Trophoblast cell (in vitro differentiated cells and primary cell): ENCODE results near the gene ARL17A.
"Not testable (repeated sequence)": the region's sequence is repeated elsewhere in the genome, so short reads cannot be mapped to it uniquely, and the experiment has no call there.

ENCODE experiments used
- DNase-seq, 2 donors: peaks; one replicate each; pipeline ENCODE4 v3.0.0-alpha.2; 2016
- H2AFZ ChIP-seq: 2 replicates; pipeline ENCODE4 v1.6.1; 2013; ENCODE audit warnings: low read length, moderate library complexity, mild to moderate bottlenecking; ENCODE audit not compliant: insufficient read depth, poor library complexity
- H2AK5ac ChIP-seq: 2 replicates; pipeline ENCODE4 v1.6.1; 2013; ENCODE audit warnings: mild to moderate bottlenecking, low read length
- H2BK120ac ChIP-seq: 2 replicates; pipeline ENCODE4 v1.6.1; 2013; ENCODE audit warnings: low read length, mild to moderate bottlenecking, moderate library complexity; ENCODE audit not compliant: insufficient read depth, poor library complexity
- H2BK12ac ChIP-seq: 2 replicates; pipeline ENCODE4 v1.6.1; 2013; ENCODE audit warnings: mild to moderate bottlenecking, low read length, moderate library complexity
- H2BK5ac ChIP-seq: 2 replicates; pipeline ENCODE4 v1.6.1; 2013; ENCODE audit warnings: low read length, low read depth, moderate library complexity, mild to moderate bottlenecking; ENCODE audit not compliant: poor library complexity
- H3K14ac ChIP-seq: 2 replicates; pipeline ENCODE4 v1.6.1; 2013; ENCODE audit warnings: mild to moderate bottlenecking, low read length
- H3K18ac ChIP-seq: 2 replicates; pipeline ENCODE4 v1.6.1; 2013; ENCODE audit warnings: mild to moderate bottlenecking, low read length
- H3K23ac ChIP-seq: 2 replicates; pipeline ENCODE4 v1.6.1; 2013; ENCODE audit warnings: low read length
- H3K27ac ChIP-seq: 2 replicates; pipeline ENCODE4 v1.5.1; 2013; ENCODE audit warnings: low read depth, mild to moderate bottlenecking, inconsistent platforms, low read length, moderate library complexity
- H3K27me3 ChIP-seq: 2 replicates; pipeline ENCODE4 v1.6.1; 2013; ENCODE audit warnings: inconsistent platforms, mild to moderate bottlenecking, low read length, moderate library complexity; ENCODE audit not compliant: insufficient read depth
- H3K36me3 ChIP-seq, 2 experiments: 1 replicate in 1 of 2; 2 replicates in 1 of 2; pipeline ENCODE4 v1.6.1; 2013; ENCODE audit warnings: low read length in 2 of 2, mild to moderate bottlenecking in 2 of 2, moderate library complexity in 1 of 2; ENCODE audit not compliant: insufficient read depth in 2 of 2, control insufficient read depth in 1 of 2
- H3K4ac ChIP-seq: 2 replicates; pipeline ENCODE4 v1.6.1; 2013; ENCODE audit warnings: low read depth, mild to moderate bottlenecking, low read length, moderate library complexity
- H3K4me1 ChIP-seq, 2 experiments: 1 replicate in 1 of 2; 2 replicates in 1 of 2; pipeline ENCODE4 v1.6.1; 2013; ENCODE audit warnings: low read length in 2 of 2, mild to moderate bottlenecking in 2 of 2, moderate library complexity in 1 of 2; ENCODE audit not compliant: insufficient read depth in 2 of 2, control insufficient read depth in 1 of 2
- H3K4me2 ChIP-seq: 2 replicates; pipeline ENCODE4 v1.6.1; 2013; ENCODE audit warnings: inconsistent platforms, mild to moderate bottlenecking, low read length, moderate library complexity
- H3K4me3 ChIP-seq: 2 replicates; pipeline ENCODE4 v1.5.1; 2013; ENCODE audit warnings: mild to moderate bottlenecking, low read depth, low read length, inconsistent platforms
- H3K79me1 ChIP-seq: one replicate; pipeline ENCODE4 v1.6.1; 2013; ENCODE audit warnings: low read length
- H3K79me2 ChIP-seq: 2 replicates; pipeline ENCODE4 v1.6.1; 2013; ENCODE audit warnings: low read length, mild to moderate bottlenecking; ENCODE audit not compliant: control insufficient read depth, insufficient read depth, poor library complexity
- H3K9ac ChIP-seq: 2 replicates; pipeline ENCODE4 v1.6.1; 2013; ENCODE audit warnings: mild to moderate bottlenecking, low read length
- H3K9me3 ChIP-seq: 2 replicates; pipeline ENCODE4 v1.6.1; 2013; ENCODE audit warnings: low read depth, mild to moderate bottlenecking, control low read depth, inconsistent platforms, low read length; ENCODE audit not compliant: insufficient read depth
- H4K12ac ChIP-seq: 2 replicates; pipeline ENCODE4 v1.6.1; 2013; ENCODE audit warnings: low read depth, mild to moderate bottlenecking, low read length, moderate library complexity
- H4K8ac ChIP-seq: 2 replicates; pipeline ENCODE4 v1.6.1; 2013; ENCODE audit warnings: low read depth, mild to moderate bottlenecking, low read length, moderate library complexity
- H4K91ac ChIP-seq: one replicate; pipeline ENCODE4 v1.6.1; 2013; ENCODE audit warnings: low read depth, mild to moderate bottlenecking, low read length, moderate library complexity
- WGBS: extraction: QIAGEN DNeasy Blood & Tissue Kit; methylation state at CpG from one replicate; pipeline ENCODE4 v1.1.7; 2013; ENCODE audit warnings: missing lambda C conversion rate; ENCODE audit not compliant: insufficient read length, insufficient coverage; ENCODE audit errors: extremely low coverage; 5-methylcytosine and 5-hydroxymethylcytosine counted together

ARL17A gene

GRCh38 chr17:46611304-46611703 is 31.8 kb upstream of the ARL17A start:
- not testable (repeated sequence) for H3K14ac ChIP-seq, H2BK120ac ChIP-seq, H3K79me2 ChIP-seq, H3K27ac ChIP-seq, H4K91ac ChIP-seq, H3K27me3 ChIP-seq, H3K4me2 ChIP-seq, H2AFZ ChIP-seq, H3K18ac ChIP-seq, H3K4me3 ChIP-seq, H3K4ac ChIP-seq, H4K12ac ChIP-seq, H3K9me3 ChIP-seq, H3K79me1 ChIP-seq, H2AK5ac ChIP-seq, H3K23ac ChIP-seq, H3K9ac ChIP-seq, H3K4me1 ChIP-seq, H2BK12ac ChIP-seq, H4K8ac ChIP-seq, H2BK5ac ChIP-seq, H3K36me3 ChIP-seq, DNase-seq
- WGBS = no CpG with 5 or more reads among the region's 2 CpGs

- H3K27ac ChIP-seq, H3K4me1 ChIP-seq, H4K91ac ChIP-seq, H3K14ac ChIP-seq, H3K27me3 ChIP-seq, H2BK5ac ChIP-seq, H3K36me3 ChIP-seq, H3K9ac ChIP-seq, H3K4me3 ChIP-seq, H2BK120ac ChIP-seq, H3K4ac ChIP-seq, H2AFZ ChIP-seq, H3K79me2 ChIP-seq, H4K12ac ChIP-seq, H3K4me2 ChIP-seq, H3K18ac ChIP-seq, H3K79me1 ChIP-seq, H2AK5ac ChIP-seq, H4K8ac ChIP-seq, H3K23ac ChIP-seq, H3K9me3 ChIP-seq, H2BK12ac ChIP-seq, DNase-seq: not testable (repeated sequence)
Observed at GRCh38 chr17:46603125-46603524, 23.6 kb upstream of the ARL17A start.

DNA sequence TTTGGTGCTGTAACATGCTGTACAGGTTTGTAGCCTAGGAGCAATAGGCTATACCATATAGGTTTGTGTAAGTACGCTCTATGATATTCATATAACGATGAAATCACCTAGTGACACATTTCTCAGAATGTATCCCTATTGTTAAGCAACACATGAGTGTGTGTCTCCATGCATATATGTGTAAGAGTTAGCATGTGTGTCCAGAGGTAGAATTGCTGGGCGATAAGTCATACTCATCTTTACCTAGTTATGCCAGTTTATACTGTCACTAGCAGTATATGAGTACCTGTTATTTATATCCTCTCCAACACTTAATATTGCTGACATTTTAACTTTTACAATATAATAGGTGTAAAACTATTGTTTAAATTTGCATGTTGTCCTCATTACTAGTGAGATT is 21.3 kb upstream of the ARL17A start:
- not testable (repeated sequence) for H3K36me3 ChIP-seq, H3K4me3 ChIP-seq, H3K4ac ChIP-seq, H4K91ac ChIP-seq, H3K79me2 ChIP-seq, H2BK5ac ChIP-seq, H3K4me2 ChIP-seq, H3K4me1 ChIP-seq, H2AK5ac ChIP-seq, H3K23ac ChIP-seq, H3K27ac ChIP-seq, H3K9ac ChIP-seq, H3K9me3 ChIP-seq, H2AFZ ChIP-seq, H4K8ac ChIP-seq, H4K12ac ChIP-seq, DNase-seq, H2BK120ac ChIP-seq, H2BK12ac ChIP-seq, H3K27me3 ChIP-seq, H3K14ac ChIP-seq, H3K79me1 ChIP-seq, H3K18ac ChIP-seq
- no CpG with 5 or more reads among the region's 3 CpGs for WGBS

DNA sequence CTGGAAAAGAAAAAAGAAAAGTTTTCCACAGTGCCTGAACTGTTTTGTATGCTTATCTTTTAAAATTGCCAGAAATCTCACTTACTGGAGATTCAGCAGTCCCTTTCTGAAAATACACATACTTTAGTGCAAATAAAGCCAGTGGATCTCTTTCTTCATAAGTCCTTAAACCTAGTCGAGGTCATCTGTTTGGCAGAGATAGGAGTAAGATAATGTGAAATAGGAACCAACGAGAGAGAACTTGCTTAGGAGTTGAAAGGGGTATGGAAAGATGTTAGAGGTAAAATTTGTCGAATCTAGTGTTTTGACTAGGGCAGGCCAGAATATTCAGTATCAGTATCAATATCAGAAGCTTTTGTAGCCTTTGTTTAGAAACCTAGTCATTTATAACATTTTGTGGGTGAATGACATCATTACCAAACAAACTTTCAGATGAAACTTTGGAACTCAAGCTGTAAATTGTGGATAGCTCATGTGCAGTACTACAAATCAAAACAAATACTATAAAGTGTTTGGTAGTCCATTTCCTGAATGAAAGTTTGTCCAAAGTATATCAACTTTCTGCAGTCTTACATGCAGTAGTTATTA is 18.9 kb upstream of the ARL17A start:
- WGBS = no CpG with 5 or more reads among the region's 3 CpGs
- H3K4ac ChIP-seq = not testable (repeated sequence)

More for the DNA sequence above, 18.9 kb upstream of the ARL17A start:
- not testable (repeated sequence) for H3K18ac ChIP-seq, H3K4me2 ChIP-seq, H3K14ac ChIP-seq, H4K8ac ChIP-seq, H3K27ac ChIP-seq, H2BK5ac ChIP-seq, H3K79me2 ChIP-seq, H3K79me1 ChIP-seq, H3K9me3 ChIP-seq, H4K12ac ChIP-seq, DNase-seq, H2AK5ac ChIP-seq, H3K9ac ChIP-seq, H2BK12ac ChIP-seq, H2BK120ac ChIP-seq, H2AFZ ChIP-seq, H3K4me3 ChIP-seq, H3K23ac ChIP-seq, H3K27me3 ChIP-seq, H4K91ac ChIP-seq, H3K4me1 ChIP-seq, H3K36me3 ChIP-seq
